HG03565 (cell line): ENCODE data around the gene TMEM107.

ENCODE experiments used
- ATAC-seq: cut with Tn5 transposase; IDR thresholded peaks from one replicate; pipeline ENCODE4 v1.9.1; 2021; ENCODE audit warnings: mild to moderate bottlenecking, moderate library complexity; ENCODE audit not compliant: unreplicated experiment

The TMEM107 gene

DNA sequence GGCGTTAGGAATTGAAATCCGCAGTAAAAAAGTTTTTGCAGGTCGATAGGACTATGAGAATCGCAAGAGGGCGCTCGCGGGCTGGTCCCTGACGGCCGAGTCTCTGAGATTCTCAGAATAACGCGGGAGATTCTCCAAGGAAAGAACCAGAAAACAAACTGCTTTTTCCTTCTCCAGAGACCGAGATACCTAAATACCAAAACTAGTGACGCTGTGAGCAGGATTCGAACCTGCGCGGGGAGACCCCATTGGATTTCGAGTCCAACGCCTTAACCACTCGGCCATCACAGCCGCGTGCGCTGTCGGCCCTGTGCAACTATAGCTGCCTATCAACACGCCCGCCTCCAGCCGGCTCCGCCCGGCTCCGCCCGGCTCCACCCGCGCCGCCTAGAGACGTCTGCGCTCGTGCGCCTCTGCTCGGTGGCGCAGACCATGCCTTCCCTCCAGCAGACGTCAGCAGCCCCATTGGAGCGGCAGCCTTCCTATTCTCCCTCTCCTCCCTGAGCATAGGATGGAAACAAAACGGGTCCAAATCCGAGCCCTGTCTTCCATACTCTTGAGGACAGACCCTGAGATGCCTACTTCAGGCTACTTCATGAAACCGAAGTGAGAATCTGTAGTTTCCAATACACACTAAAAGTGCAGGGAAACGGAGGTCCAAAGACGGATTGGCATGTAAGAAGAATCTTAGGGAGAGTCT is 37.4 kb downstream of the TMEM107 start:
- peak; percentile 59 for ATAC-seq

DNA sequence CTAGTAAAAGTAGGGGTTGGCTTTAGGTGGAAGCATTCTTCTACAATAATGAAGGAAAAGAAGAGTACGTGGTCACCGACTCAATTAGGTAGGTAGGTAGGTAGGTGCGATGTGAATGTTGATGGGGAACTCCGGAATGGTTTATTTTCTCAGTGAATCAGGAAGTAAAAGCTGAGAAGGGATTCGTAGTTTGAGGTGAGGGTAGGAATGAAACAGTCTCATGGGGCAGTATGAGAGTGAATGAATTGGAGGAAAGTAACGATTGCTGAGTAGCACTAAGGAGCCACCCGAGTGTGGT is 37.9 kb downstream of the TMEM107 start:
- ATAC-seq, result no peak

DNA sequence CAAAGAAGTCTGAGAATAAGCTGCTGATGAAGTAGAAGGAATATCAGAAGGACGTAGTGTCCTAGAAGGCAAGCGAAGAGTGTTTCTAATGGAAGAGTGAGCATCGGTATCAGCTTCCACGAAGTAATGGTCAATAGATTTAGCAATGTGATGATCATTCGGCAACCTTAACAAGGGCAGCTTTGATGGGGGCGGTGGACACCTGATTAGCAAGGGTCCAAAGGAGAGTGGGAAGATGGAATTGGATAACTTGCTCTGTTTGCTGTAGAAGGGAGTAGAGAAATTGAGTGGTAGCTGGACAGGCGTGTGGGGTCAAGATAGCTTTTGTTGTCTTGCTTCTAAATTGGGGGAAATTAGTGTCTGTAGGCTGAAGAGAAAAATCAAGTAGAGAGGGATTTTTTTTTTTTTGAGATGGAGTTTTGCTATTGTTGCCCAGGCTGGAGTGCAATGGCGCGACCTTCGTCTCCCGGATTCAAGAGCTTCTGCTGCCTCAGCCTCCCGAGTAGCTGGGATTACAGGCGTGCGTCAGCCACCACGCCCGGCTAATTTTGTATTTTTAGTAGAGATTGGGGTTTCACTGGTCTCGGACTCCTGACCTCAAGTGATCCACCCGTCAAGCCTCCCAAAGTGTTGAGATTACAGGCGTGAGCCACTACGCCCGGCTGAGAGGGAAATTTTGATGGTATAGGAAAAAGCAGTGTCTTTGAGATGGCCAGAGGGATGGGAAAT is 38.4 kb downstream of the TMEM107 start:
- ATAC-seq, result no peak

DNA sequence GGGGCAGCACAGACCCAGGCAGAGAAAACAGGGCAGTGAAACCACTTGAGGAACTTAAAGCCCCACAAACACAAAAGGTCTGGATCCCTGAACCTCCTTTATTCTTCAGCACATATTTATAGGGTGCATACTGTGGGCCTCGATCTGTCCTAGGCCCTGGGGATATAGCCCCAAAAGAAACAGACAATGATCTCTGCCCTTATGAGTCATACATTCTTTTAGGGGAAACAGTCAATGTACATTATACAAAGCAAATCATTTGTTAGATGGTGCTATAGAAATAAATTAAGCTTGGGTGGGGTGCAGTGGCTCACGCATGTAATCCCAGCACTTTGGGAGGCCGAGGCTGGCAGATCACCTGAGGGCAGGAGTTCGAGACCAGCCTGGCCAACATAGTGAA is 42.2 kb downstream of the TMEM107 start:
- no peak for ATAC-seq

DNA sequence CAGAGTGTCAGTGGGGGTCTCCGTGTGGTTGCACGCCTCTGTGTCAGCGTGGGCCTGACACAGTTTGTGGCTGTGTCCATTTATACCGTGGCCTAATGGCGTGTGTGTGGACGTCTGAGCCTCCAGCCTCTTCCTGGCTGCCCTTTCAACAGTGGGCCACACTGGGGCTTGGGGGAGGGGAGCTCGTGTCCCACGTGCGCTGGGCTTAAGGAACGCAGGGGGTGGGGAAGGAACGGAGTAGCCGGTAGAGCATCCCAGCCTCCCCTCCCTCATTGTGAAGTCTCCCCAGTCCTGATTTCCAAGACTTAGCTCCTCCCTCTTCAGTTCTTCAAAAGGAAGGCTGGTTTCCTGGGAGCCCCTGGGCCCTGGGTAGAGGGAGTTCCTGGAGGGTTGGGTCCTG is 42.8 kb downstream of the TMEM107 start:
- no peak for ATAC-seq

DNA sequence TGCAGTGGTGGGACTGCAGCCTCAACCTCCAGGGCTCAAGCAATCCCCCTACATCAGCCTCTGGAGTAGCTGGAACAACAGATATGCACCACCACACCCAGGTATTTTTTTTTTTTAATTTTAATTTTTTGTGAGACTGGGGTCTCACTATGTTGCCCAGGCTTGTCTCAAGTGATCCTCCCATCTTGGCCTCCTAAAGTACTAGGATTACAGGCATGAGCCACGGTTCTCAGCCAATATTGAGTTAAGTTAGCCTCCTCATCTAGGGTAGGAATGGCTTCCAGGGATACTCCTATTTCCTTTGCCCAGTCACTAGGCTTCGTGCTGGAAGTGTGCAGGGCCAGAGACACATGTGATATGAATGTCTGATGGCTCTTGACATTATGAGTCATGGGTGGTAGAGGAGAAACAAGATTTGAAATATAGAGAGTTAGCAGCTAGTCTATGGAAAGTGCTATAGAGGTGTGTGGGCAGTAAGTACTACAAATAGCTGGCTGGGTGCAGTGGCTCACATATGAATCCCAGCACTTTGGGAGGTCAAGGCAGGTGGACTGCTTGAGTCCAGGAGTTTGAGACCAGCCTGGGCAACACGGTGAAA is 44.2 kb downstream of the TMEM107 start:
- ATAC-seq, result no peak

DNA sequence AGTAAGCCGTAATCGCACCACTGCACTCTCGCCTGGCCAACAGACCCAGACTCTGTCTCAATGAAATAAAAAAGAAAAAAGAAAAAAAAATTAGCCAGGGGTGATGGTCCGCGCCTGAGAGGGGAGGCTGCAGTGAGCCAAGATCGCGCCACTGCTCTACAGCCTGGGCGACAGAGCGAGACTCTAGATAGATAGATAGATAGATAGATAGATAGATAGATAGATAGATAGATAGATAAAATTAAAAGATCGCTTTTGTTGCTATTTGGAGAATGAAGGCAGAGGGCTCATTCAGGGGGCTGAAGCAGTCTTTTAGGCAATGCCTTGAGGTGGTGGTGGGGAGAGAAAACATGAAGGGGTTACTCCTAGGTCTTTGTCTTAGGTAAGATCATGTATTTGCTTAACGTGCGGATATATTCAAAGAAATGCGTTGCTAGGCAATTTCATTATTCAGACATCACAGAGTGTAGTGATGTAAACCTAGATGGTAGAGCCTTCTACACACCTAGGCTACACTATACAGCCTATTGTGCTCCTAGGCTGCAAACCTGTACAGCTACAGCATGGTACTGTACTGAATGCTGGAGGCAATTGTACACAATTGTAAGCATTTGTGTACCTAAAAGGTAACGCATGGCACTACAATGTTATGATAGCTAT is 47.9 kb downstream of the TMEM107 start:
- ATAC-seq, result no peak

DNA sequence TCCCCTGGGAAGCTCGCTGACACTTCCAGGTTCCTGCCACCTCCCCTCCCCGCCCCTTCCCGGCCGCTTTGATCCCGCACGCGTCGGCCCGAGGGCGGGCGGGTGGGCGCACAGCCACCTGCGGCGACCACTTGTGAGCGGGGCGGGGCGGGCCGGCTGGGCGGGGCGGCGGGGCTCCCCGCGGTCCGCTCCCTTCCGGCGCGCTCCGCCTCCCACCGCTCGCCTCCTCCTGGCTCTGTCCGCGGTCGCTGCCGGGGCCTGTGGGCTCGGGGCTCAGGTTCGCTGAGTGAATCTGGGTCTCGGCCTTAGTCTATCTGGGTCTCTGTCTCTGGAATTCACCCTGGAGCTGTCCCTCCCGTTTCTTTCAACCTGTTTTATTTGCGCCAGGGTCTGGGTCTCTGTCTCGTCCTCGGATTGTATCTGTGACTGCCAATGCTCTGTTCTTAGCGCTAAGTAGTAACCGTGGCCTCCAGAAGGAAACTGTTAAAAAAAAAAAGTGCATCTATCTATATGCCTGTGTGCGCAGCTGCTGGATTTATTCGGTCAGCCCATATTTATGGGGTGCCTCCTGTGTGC is 49.6 kb downstream of the TMEM107 start:
- ATAC-seq, result no peak

DNA sequence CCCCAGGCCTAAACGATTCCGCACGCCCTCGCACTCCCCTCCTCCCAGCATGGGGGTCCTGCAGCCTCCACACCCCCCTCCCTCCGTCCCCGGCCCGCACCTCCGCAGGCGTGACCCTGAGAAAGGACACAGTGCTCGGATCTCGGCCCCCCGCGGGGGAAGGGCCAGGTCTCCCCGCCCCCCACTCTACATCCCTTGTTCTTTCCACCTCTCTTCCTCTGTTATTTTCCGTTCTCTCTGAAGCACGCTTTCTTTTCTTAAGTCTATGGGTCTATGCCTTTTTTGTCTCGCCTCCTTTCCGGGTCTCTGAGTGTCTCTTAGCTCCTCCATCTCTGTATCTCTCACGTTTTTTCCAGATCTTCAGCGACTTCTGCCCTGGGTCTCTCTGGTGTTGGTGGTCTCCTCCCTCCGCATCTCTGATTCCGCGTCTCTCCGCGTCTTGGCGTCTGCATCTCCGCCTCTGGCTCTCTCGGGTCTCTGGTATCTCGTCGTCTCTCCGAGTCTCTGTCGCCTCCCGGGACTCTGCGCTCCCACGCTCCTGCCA is 50.2 kb downstream of the TMEM107 start:
- ATAC-seq, result no peak

DNA sequence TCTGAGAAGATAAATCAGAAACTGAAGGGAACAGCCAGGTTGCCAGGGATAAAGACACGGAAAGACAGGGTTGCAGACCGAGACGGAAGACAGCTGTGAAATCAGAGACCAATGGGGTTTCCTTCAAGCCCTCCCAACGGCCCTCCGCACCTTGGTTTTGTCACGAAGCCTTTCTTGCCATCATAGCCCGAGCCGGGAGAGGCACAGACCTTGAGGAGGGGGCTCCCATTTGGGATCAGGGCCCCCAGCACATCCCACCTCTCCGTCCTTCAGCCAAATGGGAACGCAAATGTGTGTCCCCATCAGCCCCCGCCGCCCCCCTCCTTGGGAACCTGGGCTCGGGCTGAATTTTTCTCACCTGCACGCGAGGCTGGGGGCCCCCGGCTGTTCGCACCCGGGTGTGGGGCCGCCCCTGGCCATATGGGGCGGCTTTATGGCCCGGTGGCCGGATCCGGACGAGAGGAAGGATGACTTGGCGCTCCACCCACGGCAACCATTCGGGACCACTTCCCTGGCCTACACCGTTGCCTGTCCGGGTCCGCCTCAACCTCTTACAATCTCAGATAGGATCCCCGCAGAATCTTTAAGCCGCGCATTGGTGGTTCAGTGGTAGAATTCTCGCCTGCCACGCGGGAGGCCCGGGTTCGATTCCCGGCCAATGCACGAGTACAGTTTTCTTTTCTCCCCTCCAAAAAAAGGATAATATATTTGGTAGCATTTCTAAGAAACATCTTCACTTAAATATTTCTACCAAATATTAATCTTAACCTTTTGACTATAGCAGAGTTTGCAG is 50.8 kb downstream of the TMEM107 start:
- no peak for ATAC-seq

DNA sequence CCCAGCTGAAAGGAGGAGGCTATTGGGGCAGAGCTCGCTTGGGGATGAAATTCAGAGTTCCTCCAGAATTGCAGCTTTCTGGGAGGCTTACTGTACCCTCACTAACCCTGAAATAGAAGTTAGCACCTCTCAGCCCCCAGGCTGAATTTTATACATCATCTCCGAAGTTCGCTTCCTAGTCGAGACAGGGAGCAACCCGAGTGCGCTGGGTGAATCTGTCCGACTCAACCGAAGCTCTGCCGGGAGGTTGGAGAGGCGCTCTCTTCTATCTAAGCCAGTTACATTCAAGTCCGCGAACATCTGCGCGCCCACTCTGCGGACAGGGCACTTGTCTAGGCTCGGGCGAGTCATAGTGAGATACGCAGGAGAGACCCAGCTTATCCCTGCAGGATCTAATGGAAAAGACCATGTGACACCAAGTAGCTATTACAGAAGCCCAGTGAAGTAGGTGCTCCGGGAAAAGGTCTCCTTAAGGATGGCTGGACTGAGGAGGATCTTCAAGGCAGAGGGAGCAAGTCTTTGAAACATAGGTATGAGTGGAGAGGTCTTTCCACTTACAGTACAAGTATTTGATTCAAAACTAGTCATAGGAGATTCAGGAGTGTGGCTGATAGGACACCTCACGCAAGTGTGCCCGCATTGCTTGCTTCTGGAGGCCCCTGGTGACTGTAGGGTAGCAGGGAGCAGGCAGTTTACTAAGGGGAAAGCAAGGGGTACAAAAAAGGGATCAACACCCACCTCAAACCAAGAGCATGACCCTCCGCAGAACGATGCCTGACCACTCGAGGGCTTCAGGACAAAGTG is 51.6 kb downstream of the TMEM107 start:
- ATAC-seq, result no peak

DNA sequence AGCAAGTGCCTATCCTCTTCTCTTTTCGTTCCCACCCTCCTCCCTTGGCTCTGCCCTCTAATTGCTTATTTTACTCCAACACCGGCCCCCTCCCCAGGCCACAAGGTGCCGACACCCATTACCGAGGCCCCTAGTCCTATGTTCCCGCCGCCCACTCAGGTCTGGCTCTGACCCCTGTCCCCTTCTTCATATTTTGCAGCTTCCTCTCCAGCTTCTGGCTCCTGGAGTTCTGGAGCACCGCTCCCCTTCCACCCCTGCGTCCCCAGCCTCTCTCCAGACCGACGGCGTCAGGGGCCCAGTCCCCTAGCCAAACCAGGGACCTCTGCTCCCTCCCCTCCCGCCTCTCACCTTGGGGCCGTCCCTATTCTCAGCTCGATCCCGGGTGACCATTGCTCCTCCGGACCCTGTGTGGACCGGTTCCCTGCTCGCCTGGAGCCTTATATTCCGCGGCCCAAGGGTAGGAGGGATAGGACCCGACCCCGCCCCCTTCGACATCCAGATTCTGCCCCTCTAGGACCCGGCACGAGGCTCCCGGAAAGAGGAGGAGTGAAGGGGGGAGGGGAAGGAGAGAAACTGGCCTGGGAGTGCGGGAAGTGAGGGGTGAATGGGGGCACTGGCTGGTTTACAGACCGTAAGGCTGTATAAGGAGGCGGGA is 52.4 kb downstream of the TMEM107 start, which contains the start of gene HES7:
TSS of gene HES7 (minus strand) at position 412 of the 655 bp plus-strand sequence. CDS start at position 390, 22 bp downstream.
- ATAC-seq, result no peak

DNA sequence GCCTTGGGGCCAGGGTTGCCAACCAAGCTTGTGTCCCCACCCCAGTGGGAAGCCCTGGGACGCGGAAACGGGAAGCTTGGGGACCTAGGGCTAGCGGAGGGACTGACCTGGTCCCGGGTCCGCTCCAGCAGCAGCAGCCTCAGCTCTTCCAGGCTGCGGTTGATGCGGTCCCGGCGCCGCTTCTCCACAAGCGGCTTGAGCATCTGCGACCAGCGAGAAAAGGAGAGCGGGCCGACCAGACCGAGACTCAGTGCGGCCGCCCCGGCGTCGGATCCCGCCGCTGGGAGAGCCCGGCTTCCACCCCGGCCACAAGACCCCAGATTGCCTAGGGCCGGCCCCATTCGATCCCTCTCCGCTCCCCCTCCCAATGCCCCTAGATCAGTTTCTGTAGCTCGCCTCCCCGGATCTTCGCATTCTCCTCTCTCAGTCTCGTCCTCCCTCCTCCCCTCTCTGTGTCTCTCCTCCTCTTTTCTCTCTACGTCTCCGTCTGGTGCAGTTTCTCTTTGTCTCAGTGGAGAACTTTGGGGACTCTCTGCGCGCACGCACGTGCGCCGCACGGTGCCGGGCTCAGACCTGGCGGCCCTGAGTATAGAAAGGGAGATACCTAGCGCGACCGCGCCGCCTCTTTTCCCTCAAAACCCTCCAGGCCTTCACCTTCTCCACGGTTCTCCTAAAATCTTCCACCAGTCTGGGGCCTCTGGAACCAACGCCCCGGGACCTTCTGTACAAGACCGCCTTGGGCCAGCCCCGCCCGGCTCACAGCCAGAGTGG is 53.1 kb downstream of the TMEM107 start:
- ATAC-seq, result no peak
